Endometrial microvascular endothelial cells (primary cell): ENCODE results near the gene GNB1L. TPM values are rescaled to one million over a fixed set of nuclear protein-coding genes. Genes with fewer than 3 reads are reported as not detected.

ENCODE experiments used
- in situ Hi-C: cut with HindIII; loops from 2 replicates; pipeline ENCODE4 v1.10.0; 2017; ENCODE audit warnings: low sequenced_read_pairs, low pct_unique_long_range_greater_than_20kb; ENCODE audit errors: inconsistent ontology term
- total RNA-seq: library from RNA; depleted of rRNA; stranded (reverse); fragments of >200 nt; gene quantifications from one replicate; pipeline ENCODE4 v1.2.3, GENCODE V29; 2015; ENCODE audit errors: inconsistent ontology term

Gene GNB1L
- total RNA-seq, 1 donor from 2014 or later, result 19.7 TPM

- in situ Hi-C loops, result no loop called here
These were observed 24.0 kb upstream of the GNB1L start for GRCh38 chr22:19878461-19879245.

- in situ Hi-C loops, result no loop called here
These were observed 23.1 kb upstream of the GNB1L start for GRCh38 chr22:19877626-19878339.

GRCh38 chr22:19876941-19877625, 22.4 kb upstream of the GNB1L start:
- in situ Hi-C loops, result no loop called here

- in situ Hi-C loops, result no loop called here
These were observed 21.8 kb upstream of the GNB1L start for GRCh38 chr22:19876314-19876940.

- in situ Hi-C loops, result no loop called here
These were observed 21.0 kb upstream of the GNB1L start for GRCh38 chr22:19875531-19876313.

GRCh38 chr22:19875061-19875530, 20.4 kb upstream of the GNB1L start:
- in situ Hi-C loops, result no loop called here

GRCh38 chr22:19874307-19875060, 19.8 kb upstream of the GNB1L start:
- in situ Hi-C loops, result no loop called here

GRCh38 chr22:19873960-19874306, 19.3 kb upstream of the GNB1L start:
- in situ Hi-C loops, result no loop called here

- in situ Hi-C loops, result no loop called here
These were observed 18.7 kb upstream of the GNB1L start for GRCh38 chr22:19873138-19873959.

- in situ Hi-C loops, result no loop called here
These were observed 18.1 kb upstream of the GNB1L start for GRCh38 chr22:19872779-19873137.

GRCh38 chr22:19871845-19872778, 17.4 kb upstream of the GNB1L start:
- in situ Hi-C loops, result no loop called here

- in situ Hi-C loops, result no loop called here
These were observed 16.6 kb upstream of the GNB1L start for GRCh38 chr22:19871023-19871844.

GRCh38 chr22:19870153-19871022, 15.7 kb upstream of the GNB1L start:
- in situ Hi-C loops, result no loop called here

- in situ Hi-C loops, result no loop called here
These were observed 15.0 kb upstream of the GNB1L start for GRCh38 chr22:19869497-19870152.
